Karpas-422 (cell line): ENCODE measurements around the gene FAR1. TPM values are rescaled to one million over a fixed set of nuclear protein-coding genes. Genes with fewer than 3 reads are reported as not detected.

ENCODE experiments used
- DNase-seq: peaks from one replicate; pipeline ENCODE4 v3.0.0-alpha.2; 2015
- H2AFZ ChIP-seq: fragments of 200-600 bp; sonication (generic); 2 replicates; pipeline ENCODE4 v1.6.1; 2014; ENCODE audit warnings: antibody characterized with exemption, low read length, mixed read lengths
- H3K27ac ChIP-seq: fragments of 200-600 bp; sonication (generic); 2 replicates; pipeline ENCODE4 v1.5.1; 2014; ENCODE audit warnings: mild to moderate bottlenecking, low read length, moderate library complexity
- H3K27me3 ChIP-seq: fragments of 200-600 bp; sonication (generic); 2 replicates; pipeline ENCODE4 v1.6.1; 2014; ENCODE audit warnings: low read length, mixed read lengths
- H3K36me3 ChIP-seq: fragments of 200-600 bp; sonication (generic); 2 replicates; pipeline ENCODE4 v1.6.1; 2014; ENCODE audit warnings: low read length, mixed read lengths; ENCODE audit not compliant: insufficient read depth
- H3K4me1 ChIP-seq: fragments of 200-600 bp; sonication (generic); 2 replicates; pipeline ENCODE4 v1.6.1; 2014; ENCODE audit warnings: mild to moderate bottlenecking, low read length, mixed read lengths
- H3K4me2 ChIP-seq: fragments of 200-600 bp; sonication (generic); 2 replicates; pipeline ENCODE4 v1.6.1; 2014; ENCODE audit warnings: low read length, low read depth, mild to moderate bottlenecking; ENCODE audit not compliant: poor library complexity, severe bottlenecking
- H3K4me3 ChIP-seq: fragments of 200-600 bp; sonication (generic); 2 replicates; pipeline ENCODE4 v1.5.1; 2014; ENCODE audit warnings: mild to moderate bottlenecking, antibody characterized with exemption, low read length, mixed read lengths
- H3K79me2 ChIP-seq: fragments of 200-600 bp; sonication (generic); 2 replicates; pipeline ENCODE4 v1.6.1; 2014; ENCODE audit warnings: mild to moderate bottlenecking, low read length, mixed read lengths
- H3K9ac ChIP-seq: fragments of 200-600 bp; sonication (generic); 2 replicates; pipeline ENCODE4 v1.6.0; 2014; ENCODE audit warnings: low read length
- H3K9me2 ChIP-seq: fragments of 200-600 bp; sonication (generic), shearing (Covaris generic); replicated peaks from 2 replicates; pipeline ENCODE4 v1.6.0; 2014; ENCODE audit warnings: mild to moderate bottlenecking, low read length, moderate library complexity; ENCODE audit not compliant: insufficient read depth
- H3K9me3 ChIP-seq: fragments of 300-700, 200-600 bp; sonication (generic); 2 replicates; pipeline ENCODE4 v1.6.1; 2014; ENCODE audit warnings: low read length, mixed read lengths
- H4K20me1 ChIP-seq: fragments of 200-600 bp; sonication (generic); 2 replicates; pipeline ENCODE4 v1.6.1; 2014; ENCODE audit warnings: mild to moderate bottlenecking, antibody characterized with exemption, low read length, low read depth; ENCODE audit not compliant: insufficient read depth
- total RNA-seq: library from RNA; depleted of rRNA; stranded (reverse); fragments of >200 nt; shearing (Covaris generic); gene quantifications from 2 replicates; pipeline ENCODE4 v1.2.3, GENCODE V29; 2014; ENCODE audit warnings: low replicate concordance

Gene FAR1
- total RNA-seq, 1 experiment from 2014 or later, result 98.1 TPM

DNA sequence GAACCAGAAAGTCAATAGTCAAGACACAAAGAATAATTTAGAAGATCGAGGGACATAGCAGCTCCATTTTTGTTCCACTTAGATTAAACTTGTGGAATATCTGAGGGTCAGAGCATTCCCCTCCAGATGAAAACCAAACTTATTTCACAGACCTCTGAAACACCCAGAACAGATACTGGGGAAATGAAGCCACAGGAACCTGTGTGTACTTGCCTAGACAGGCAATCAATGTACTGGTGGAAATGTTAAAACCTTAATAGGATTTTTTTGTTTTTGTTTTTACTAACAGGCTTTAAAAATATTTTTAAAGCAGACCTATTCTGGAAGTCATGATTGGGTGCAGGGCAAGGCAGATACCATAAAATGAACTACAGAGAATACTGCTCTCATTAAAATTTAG, 4.1 kb upstream of the FAR1 start:
- no peak overlapping the region for H3K27ac ChIP-seq
- no peaks in the 10 kb centered on the region for H3K27me3 ChIP-seq
- H3K4me1 ChIP-seq, result peaks cover 14% of the 10 kb centered on the region
- H3K4me2 ChIP-seq, result no peak overlapping the region
- H3K36me3 ChIP-seq, result no peaks in the 10 kb centered on the region
- no peak overlapping the region for H3K4me3 ChIP-seq
- H2AFZ ChIP-seq, result no peak overlapping the region
- H3K9me3 ChIP-seq, result no peaks in the 10 kb centered on the region; the same call in 1 of the 2 replicates
- H3K9me2 ChIP-seq, result no peaks in the 10 kb centered on the region
- peaks cover 8% of the 10 kb centered on the region for H3K79me2 ChIP-seq
- no peak overlapping the region for H3K9ac ChIP-seq
- DNase-seq, result no peak
- 0 out of 2 replicates have a peak, but pooled peaks cover under 1% of the 10 kb centered on the region for H4K20me1 ChIP-seq

DNA sequence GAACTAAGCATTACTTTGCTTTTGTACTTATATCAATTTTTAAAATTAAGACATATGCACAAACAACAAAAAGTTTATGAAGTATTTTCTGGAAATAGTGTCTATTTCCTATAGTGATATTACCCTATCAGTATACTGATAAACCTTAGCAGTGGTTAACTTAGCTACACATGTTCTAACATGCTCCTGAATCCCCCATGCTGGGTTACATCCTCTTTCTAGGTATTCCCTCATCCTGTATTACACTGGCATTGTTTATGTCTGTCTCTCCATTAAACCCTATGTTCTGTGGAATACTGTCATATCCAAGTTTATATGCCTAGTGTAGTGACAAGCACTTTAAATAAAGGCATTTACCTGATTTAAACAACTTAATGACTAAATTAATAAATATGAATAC, 1.8 kb upstream of the FAR1 start:
- H3K27me3 ChIP-seq, result no peaks in the 10 kb centered on the region
- peaks cover 13% of the 10 kb centered on the region; the same call in 1 of the 2 replicates for H4K20me1 ChIP-seq
- H3K4me1 ChIP-seq, result peaks cover 27% of the 10 kb centered on the region
- no peak overlapping the region for H3K27ac ChIP-seq
- H3K79me2 ChIP-seq, result peaks cover 32% of the 10 kb centered on the region
- peak overlapping the region; percentile 65; the same call in 1 of the 2 replicates for H3K9ac ChIP-seq
- no peak for DNase-seq
- H3K4me3 ChIP-seq, result no peak overlapping the region; the same call in 1 of the 2 replicates
- H3K9me3 ChIP-seq, result no peaks in the 10 kb centered on the region
- H3K36me3 ChIP-seq, result peaks cover 12% of the 10 kb centered on the region; the same call in 1 of the 2 replicates
- peak overlapping the region; percentile 83 for H3K4me2 ChIP-seq
- H2AFZ ChIP-seq, result no peak overlapping the region
- H3K9me2 ChIP-seq, result no peaks in the 10 kb centered on the region

DNA sequence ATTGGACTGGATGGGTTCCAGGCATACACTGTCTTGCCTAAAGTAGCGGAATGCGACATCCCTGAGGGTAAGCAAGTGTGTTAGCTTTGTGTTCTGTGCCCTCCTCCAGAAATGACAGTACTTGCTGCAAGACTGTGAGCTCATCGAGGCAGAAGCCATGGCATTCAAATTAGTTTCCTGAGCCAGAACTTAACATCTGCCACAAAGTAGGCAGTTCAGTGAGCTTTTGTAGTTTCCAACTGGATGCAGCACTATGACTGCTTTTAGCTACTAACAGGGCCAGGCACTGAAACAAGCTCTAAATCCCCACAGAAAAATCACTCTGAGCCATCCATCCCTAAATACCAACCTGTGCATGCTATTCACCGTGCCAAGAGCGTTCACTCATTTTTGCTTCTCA, 1.2 kb upstream of the FAR1 start:
- Histone ChIP-seq H3K9me2 (no peaks in the 10 kb centered on the region), H3K27me3 (no peaks in the 10 kb centered on the region), H3K9me3 (no peaks in the 10 kb centered on the region), H3K4me3 (peak overlapping the region; percentile 68), H2AFZ (peak overlapping the region; percentile 80), H3K4me1 (peaks cover 27% of the 10 kb centered on the region), H3K4me2 (peak overlapping the region; percentile 83), H3K9ac (peak overlapping the region; percentile 65), H3K79me2 (peaks cover 37% of the 10 kb centered on the region), H3K36me3 (peaks cover 15% of the 10 kb centered on the region; the same call in 1 of the 2 replicates), H4K20me1 (peaks cover 13% of the 10 kb centered on the region; the same call in 1 of the 2 replicates), H3K27ac (no peak overlapping the region)
- DNase-seq, result peak; percentile 67

DNA sequence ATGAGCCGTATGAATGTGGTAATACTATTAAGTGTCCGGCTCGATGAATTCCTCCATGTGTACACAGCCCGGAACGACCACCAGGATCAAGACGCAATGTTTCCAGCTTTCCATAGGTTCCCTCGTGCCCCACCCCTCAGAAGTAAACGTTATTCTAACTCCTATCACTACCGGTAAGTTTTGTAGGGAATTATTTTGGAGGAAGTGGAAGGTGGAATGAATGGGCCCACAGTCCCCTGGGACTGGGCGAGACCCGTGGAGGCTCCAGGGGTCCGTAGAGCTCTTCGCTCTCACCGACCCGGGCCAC, 720 bp upstream of the FAR1 start:
- H3K27me3 ChIP-seq, result no peaks in the 10 kb centered on the region
- H3K36me3 ChIP-seq, result peaks cover 19% of the 10 kb centered on the region
- no peak for DNase-seq
- no peaks in the 10 kb centered on the region for H3K9me3 ChIP-seq
- H3K9ac ChIP-seq, result peak overlapping the region; percentile 65
- peaks cover 13% of the 10 kb centered on the region; the same call in 1 of the 2 replicates for H4K20me1 ChIP-seq
- peak overlapping the region; percentile 80 for H2AFZ ChIP-seq
- H3K9me2 ChIP-seq, result no peaks in the 10 kb centered on the region
- peaks cover 27% of the 10 kb centered on the region for H3K4me1 ChIP-seq
- H3K27ac ChIP-seq, result no peak overlapping the region
- H3K79me2 ChIP-seq, result peaks cover 42% of the 10 kb centered on the region
- H3K4me3 ChIP-seq, result peak overlapping the region; percentile 68
- peak overlapping the region; percentile 83 for H3K4me2 ChIP-seq

DNA sequence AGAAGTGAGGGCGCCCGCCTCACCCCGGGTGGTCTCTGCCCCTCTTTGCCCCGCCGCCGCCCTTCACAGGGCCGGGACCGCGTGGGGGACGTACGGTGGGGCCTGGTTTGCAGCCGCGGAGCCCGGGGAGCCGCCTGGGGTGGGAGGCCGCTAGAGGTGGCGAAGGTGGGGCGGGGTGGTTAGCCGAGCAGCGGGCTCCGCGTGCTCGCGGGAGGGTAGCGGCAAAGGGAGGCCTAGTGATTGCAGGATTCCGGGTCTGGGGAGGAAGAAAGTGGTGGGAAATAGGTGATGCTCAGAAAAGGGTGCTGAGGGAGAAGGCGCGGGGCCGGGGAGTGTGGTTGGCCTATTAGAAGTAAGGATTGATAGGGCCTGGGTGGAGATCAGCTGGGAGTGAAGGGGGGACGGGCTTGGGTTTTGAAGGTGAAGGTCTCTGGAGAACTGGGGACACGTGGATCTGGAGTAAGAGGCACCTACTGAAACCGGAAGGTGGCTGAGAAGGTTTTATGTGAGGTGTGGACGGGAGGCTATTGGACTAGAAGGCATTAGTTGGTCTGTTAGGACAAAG, 571 bp downstream of the FAR1 start:
- H2AFZ ChIP-seq, result peak overlapping the region; percentile 63; the same call in 1 of the 2 replicates
- peak overlapping the region; percentile 78 for H3K4me3 ChIP-seq
- peak overlapping the region; percentile 86 for H3K9ac ChIP-seq

DNA sequence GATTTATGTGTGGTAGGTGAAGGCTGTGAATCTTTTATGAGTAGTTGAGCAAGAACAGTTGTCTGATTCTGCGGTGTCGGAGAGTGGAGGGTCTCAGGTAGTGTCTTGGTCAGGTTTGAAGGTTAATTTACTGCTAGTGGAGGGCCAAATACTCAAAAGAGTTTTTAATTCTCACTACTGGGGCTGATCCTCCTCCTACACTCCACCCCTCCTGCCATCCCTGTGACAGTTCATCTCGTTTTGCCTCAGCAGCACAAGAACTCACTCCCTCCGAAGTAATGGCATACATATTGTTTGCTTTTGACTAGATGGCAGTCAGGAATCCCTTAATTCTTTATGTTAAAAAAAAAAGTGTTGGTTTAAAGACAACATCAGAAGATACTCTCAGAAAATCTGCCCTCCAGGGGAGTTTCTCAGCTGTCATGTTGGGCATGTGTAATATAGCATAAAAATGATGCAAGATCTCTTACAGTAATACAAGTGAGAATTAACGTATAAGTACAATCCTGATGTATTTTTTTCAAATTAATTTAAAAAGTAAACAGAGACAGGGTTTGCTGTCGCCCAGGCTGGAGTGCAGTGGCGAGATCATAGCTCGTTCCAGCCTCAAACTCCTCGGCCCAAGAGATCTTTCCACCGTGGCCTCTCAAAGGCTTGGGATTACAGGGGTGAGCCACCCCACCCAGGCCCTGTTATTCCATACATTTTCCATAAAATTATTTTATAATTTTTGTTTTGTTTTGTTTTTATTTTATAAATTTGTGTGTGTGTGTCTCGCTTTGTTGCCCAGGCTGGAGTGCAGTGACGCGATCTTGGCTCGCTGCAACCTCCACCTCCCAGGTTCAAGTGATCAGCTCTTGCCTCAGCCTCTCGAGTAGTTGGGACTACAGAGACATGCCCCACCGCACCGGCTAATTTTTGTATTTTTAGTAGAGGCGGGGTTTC, 1.3 kb downstream of the FAR1 start:
- Histone ChIP-seq H3K4me3 (peak overlapping the region; percentile 78), H3K79me2 (peaks cover 63% of the 10 kb centered on the region), H3K27me3 (no peaks in the 10 kb centered on the region), H3K4me2 (peak overlapping the region; percentile 94), H2AFZ (no peak overlapping the region), H3K27ac (peak overlapping the region; percentile 55; the same call in 1 of the 2 replicates), H3K9me3 (no peaks in the 10 kb centered on the region), H3K4me1 (peaks cover 27% of the 10 kb centered on the region), H4K20me1 (peaks cover 13% of the 10 kb centered on the region; the same call in 1 of the 2 replicates), H3K36me3 (peaks cover 28% of the 10 kb centered on the region), H3K9ac (peak overlapping the region; percentile 86), H3K9me2 (no peaks in the 10 kb centered on the region)
- DNase-seq, result no peak

More for the DNA sequence above, 571 bp downstream of the FAR1 start:
- no peaks in the 10 kb centered on the region for H3K9me3 ChIP-seq
- no peaks in the 10 kb centered on the region for H3K27me3 ChIP-seq
- H3K4me1 ChIP-seq, result peaks cover 27% of the 10 kb centered on the region
- H3K27ac ChIP-seq, result peak overlapping the region; percentile 55
- peak; percentile 84 for DNase-seq
- H3K36me3 ChIP-seq, result peaks cover 28% of the 10 kb centered on the region
- peaks cover 55% of the 10 kb centered on the region for H3K79me2 ChIP-seq
- H4K20me1 ChIP-seq, result peaks cover 13% of the 10 kb centered on the region; the same call in 1 of the 2 replicates
- H3K9me2 ChIP-seq, result no peaks in the 10 kb centered on the region
- peak overlapping the region; percentile 94 for H3K4me2 ChIP-seq

DNA sequence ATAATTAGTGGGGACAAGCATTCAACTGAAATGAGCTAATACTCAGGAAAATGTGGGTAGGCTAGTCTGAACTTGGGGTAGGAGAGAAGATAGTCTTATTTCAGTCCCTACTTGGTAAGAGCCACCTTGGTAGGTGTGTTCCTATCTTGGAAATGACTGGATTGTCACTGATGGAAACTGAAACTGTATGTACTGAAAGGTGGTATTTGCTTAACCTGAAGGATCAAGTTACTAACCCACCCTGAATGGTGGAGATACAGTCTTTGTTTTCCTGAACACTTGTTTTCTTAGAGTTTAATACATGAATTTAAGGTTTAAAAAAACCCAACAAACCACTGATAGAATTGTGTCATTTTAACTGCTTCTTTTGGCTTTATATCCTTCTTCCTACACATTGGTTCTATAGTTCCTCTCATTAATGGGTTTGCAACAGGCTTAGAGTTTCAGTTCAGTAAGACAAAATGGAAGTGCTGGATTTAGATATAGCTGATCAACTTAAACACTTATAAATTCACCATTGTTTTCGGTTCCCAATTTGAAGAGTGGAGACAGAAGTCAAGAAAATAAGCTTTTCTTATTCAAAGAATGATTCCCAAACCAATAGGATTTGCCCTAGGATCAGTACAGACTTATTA, 4.2 kb downstream of the FAR1 start:
- peaks cover 92% of the 10 kb centered on the region for H3K79me2 ChIP-seq
- no peak overlapping the region for H2AFZ ChIP-seq
- no peak overlapping the region for H3K27ac ChIP-seq
- peaks cover 13% of the 10 kb centered on the region; the same call in 1 of the 2 replicates for H4K20me1 ChIP-seq
- no peaks in the 10 kb centered on the region for H3K27me3 ChIP-seq
- H3K9ac ChIP-seq, result no peak overlapping the region
- H3K4me3 ChIP-seq, result no peak overlapping the region
- no peak for DNase-seq
- H3K9me2 ChIP-seq, result no peaks in the 10 kb centered on the region
- H3K4me1 ChIP-seq, result peaks cover 17% of the 10 kb centered on the region
- H3K36me3 ChIP-seq, result peaks cover 31% of the 10 kb centered on the region
- no peaks in the 10 kb centered on the region for H3K9me3 ChIP-seq
- no peak overlapping the region for H3K4me2 ChIP-seq
